GM12864 (cell line): ENCODE data around the gene UBE2D1.

Experiments used
- DNase-seq: peaks from one replicate; pipeline ENCODE4 v3.0.0-alpha.2; 2011; ENCODE audit warnings: low read depth
- H3K4me3 ChIP-seq: 2 replicates; pipeline ENCODE4 v1.5.1; 2011; ENCODE audit warnings: mild to moderate bottlenecking, low read depth, low read length, control low read depth
- CTCF ChIP-seq: IDR thresholded peaks from 2 replicates; pipeline ENCODE4 v1.5.1; 2011; ENCODE audit warnings: low read depth, mild to moderate bottlenecking, moderate library complexity, low read length, control low read depth, inconsistent platforms; ENCODE audit errors: missing control alignments

UBE2D1 gene

GRCh38 chr10:58334817-58335305 lies at the start of gene UBE2D1:
Gene UBE2D1 (plus strand): TSS chr10:58335006. CDS start chr10:58335202, 196 bp downstream.
- no peak for TF ChIP-seq CTCF
- peak; percentile 47 for DNase-seq
- peak within 1 kb of the TSS; percentile 83 for H3K4me3 ChIP-seq

DNA sequence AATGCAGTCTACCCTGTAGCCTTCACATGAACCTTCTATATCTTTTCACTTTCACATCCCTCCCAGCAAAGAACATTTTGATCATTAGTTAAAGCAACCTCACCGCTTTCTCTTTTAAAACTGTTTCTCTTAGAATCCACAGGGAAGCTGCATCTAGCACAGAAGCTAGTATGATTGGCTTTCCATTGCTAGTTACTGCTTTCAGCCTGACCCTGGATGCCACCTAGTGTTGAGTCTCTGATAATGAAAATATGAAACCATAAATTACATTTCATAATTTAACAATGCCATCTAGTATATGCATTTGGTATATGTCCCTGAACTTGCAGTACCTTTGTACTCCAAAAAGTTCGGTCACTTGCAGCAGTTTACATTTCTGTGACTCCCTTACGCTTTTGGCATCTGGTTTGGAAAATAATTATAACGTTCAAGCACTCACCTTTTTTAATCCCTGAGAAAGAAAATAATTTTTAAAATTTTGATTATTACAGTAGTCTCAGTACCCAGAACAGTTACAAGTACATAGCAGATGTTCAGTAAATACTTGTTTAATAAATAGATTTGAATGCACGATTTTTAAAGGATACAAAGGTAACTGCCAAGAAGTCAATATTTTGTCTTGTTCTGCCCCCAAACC lies 43.1 kb upstream of the UBE2D1 start:
- peak; percentile 63 for TF ChIP-seq CTCF
- H3K4me3 ChIP-seq, result no peak overlapping the region
- peak; percentile 24 for DNase-seq

GRCh38 chr10:58293989-58294388 lies 40.8 kb upstream of the UBE2D1 start:
- H3K4me3 ChIP-seq, result no peak overlapping the region
- TF ChIP-seq CTCF, result no peak
- DNase-seq, result no peak

DNA sequence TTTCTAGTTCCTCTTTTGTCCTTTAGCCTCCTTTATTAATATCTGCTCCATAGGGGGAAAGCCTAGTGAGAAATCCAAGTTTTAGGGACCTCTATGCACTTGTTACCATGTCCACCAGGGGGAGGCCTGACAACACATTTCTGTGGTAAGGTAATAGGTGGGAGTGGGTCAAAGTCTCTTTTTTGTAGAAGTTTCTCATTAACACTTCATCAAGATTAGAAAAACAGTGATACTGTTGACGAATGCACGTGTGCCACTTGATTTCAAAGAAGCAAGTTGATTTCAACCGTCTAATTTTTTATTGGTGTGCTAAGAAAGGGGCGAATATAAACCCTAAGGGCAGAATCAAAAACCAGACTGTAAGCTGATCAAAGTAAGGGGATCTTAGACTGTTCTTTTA lies 35.2 kb upstream of the UBE2D1 start:
- peak; percentile 15 for DNase-seq
- peak; percentile 82 for TF ChIP-seq CTCF
- H3K4me3 ChIP-seq, result no peak overlapping the region

DNA sequence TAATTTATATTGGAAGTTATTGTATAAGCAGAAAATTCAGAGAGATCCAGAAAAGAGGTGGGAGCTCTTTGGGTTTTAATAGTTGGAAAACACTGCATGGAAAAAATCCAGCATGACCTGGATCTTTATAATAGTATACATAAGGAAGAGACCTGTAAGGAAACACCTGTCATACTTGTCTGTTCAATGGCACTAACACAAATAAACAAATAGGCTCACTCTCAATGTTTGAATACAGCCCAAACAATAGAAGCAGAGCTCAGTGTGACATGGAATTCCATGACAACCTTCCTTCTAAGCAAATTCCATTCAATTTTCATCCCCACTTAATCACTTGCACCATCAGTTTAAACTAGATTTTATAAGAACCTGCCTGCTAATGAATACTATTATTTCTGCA lies 34.1 kb upstream of the UBE2D1 start:
- H3K4me3 ChIP-seq, result no peak overlapping the region
- no peak for DNase-seq
- TF ChIP-seq CTCF, result no peak

DNA sequence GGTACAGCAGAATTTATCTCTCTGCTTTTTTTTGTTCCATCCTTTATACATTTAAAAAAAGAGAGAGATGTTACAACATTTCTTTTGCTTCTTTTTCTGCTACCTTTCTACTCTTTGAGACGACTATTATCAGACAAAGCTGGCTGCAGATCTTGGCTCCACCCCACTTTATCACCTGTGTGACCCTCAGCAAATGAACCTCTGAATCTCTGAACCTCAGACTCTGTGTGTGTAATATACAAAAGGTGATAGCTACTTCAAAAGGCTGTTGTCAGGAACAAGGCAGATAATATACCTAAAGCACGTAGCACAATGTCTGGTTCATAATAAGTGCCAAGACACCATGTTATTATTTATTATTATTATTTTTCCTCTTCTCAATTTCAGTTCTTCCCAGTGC lies 32.6 kb upstream of the UBE2D1 start:
- no peak for TF ChIP-seq CTCF
- H3K4me3 ChIP-seq, result no peak overlapping the region
- no peak for DNase-seq

DNA sequence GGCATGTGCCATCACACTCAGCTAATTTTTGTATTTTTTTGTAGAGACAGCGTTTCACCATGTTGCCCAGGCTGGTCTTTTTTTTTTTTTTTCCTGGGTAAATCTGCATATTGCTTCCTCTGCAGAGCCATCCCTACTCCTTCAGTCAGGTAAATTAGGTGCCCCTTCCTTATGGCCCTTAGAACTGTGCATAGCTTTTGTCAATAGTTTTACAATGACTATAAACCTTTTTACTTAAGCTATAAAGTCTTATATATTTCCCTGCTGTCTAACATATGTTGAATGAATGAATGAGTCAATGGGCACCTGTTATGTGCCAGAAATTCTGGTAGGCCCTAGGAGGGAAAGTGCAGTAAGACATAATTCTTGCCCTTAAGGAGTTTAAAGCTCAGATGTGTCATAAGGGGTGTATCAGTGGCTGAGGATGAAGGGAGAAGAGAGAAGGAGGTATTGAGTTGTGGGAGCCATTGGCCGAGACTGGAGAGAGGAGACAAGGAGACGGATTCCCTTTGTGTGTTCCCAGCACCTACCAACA lies 30.6 kb upstream of the UBE2D1 start:
- no peak for DNase-seq
- H3K4me3 ChIP-seq, result no peak overlapping the region
- TF ChIP-seq CTCF, result no peak
